Motor neuron (in vitro differentiated cells): Measurements from ENCODE around the gene KLK15. TPM values are rescaled to one million over a fixed set of nuclear protein-coding genes. Genes with fewer than 3 reads are reported as not detected.

Experiments used
- ATAC-seq, 8 experiments: fragments of 200-7000 bp; cut with Tn5 transposase; replicated peaks in 6 of 8; 2 replicates each; pipeline ENCODE4 v1.8.0; 2021; ENCODE audit warnings: mild to moderate bottlenecking in 8 of 8, moderate library complexity in 8 of 8
- H3K27ac ChIP-seq, 2 donors: fragments of 250-450 bp; sonication (Bioruptor Pico); 2 replicates each; pipeline ENCODE4 v1.9.0; 2021; ENCODE audit warnings: antibody characterized with exemption in 2 of 2, mild to moderate bottlenecking in 2 of 2, moderate library complexity in 1 of 2
- H3K4me1 ChIP-seq, 2 donors: fragments of 250-450 bp; sonication (Bioruptor Pico); replicated peaks in 1 of 2; 2 replicates each; pipeline ENCODE4 v1.6.1; 2021; ENCODE audit warnings: antibody characterized with exemption in 2 of 2, mild to moderate bottlenecking in 2 of 2, moderate library complexity in 1 of 2
- H3K4me3 ChIP-seq, 5 donors: fragments of 250-450 bp; sonication (Bioruptor Pico); 2 replicates each; pipeline ENCODE4 v1.9.0; 2021; ENCODE audit warnings: antibody characterized with exemption in 5 of 5, mild to moderate bottlenecking in 5 of 5, moderate library complexity in 4 of 5
- WGBS, 10 experiments: fragments of 450-650 bp; shearing (Covaris generic); methylation state at CpG; one replicate each; pipeline ENCODE4 v1.0.0; 2022; 5-methylcytosine and 5-hydroxymethylcytosine counted together
- in situ Hi-C, 9 experiments: fragments of 400-800 bp; cut with MboI; loops; one replicate each; pipeline ENCODE4 v1.15.0; 2021; ENCODE audit warnings: low sequenced_read_pairs in 9 of 9, low pct_unique_long_range_greater_than_20kb in 2 of 9; ENCODE audit not compliant: unreplicated experiment in 9 of 9
- total RNA-seq, 8 experiments: library from RNA; unstranded; fragments of 300-600 nt; gene quantifications; 2 replicates each; pipeline versions ENCODE4 v1.2.3 to v1.2.4, GENCODE V29; 2022

Gene KLK15
- under 1 TPM in 6 of 8 experiments, not detected in 2; 0.23 to 0.90 (median 0.36) TPM for total RNA-seq

- H3K4me3 ChIP-seq: no peak within 1 kb of the TSS
- H3K27ac ChIP-seq: no peak within 1 kb of the TSS
- in situ Hi-C loops: no loop called here
- ATAC-seq: no peak
- 0 to 80% (median 48%) methylated on average over 1 to 2 of the region's 8 CpGs; no CpG with 5 or more reads in 5 of the 10 experiments for WGBS, 10 experiments
- H3K4me1 ChIP-seq: peaks cover 0 to 14% of the 10 kb centered on the region in 2 donors
Observed at GRCh38 chr19:50833117-50833801, at the start of gene KLK15. TSS of gene KLK15 (minus strand) at chr19:50833574. CDS start at chr19:50831492, 2,082 bp downstream.

DNA sequence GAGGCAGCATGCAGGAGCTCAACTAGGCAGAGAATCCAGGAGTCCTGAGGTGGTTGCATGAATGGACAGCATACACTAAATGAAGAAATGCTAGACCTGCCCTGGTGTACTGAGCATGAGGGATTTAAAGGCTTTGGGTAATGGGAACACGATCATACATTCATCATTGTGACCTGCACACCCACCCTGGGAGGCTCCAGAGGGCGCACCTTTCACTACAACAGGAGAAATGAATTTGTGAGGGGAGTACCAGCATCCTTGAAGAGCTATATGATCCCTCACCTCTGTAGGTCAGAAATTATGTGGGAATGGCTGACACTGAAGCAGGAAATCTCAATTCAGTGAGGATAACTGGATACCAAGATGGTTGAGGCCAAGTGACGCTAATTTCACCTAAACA lies 48.8 kb upstream of the KLK15 start:
- Histone ChIP-seq H3K4me1 (no peaks in the 10 kb centered on the region), H3K4me3 (no peak overlapping the region), H3K27ac (no peak overlapping the region)
- WGBS, 10 experiments: 0 to 59% (median 18%) methylated on average over 1 to 2 of the region's 3 CpGs; no CpG with 5 or more reads in 4 of the 10 experiments
- in situ Hi-C loops: no loop called here
- ATAC-seq: no peak

DNA sequence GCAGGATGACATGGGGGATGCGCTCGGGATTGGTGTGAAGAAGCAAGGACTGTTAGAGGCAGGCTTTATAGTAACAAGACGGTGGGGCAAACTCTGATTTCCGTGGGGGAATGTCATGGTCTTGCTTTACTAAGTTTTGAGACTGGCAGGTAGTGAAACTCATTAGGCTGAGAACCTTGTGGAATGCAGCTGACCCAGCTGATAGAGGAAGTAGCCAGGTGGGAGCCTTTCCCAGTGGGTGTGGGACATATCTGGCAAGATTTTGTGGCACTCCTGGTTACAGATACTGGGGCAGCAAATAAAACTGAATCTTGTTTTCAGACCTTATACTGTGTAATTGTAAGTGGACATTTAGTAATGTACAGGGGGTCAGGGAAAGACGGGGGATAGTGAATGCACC lies 46.9 kb upstream of the KLK15 start:
- Histone ChIP-seq H3K4me3 (no peak overlapping the region), H3K4me1 (no peaks in the 10 kb centered on the region), H3K27ac (no peak overlapping the region)
- no peak for ATAC-seq
- in situ Hi-C loops: no loop called here
- 0 to 63% (median 42%) methylated on average over 1 to 5 of the region's 5 CpGs; no CpG with 5 or more reads in 2 of the 10 experiments for WGBS, 10 experiments

DNA sequence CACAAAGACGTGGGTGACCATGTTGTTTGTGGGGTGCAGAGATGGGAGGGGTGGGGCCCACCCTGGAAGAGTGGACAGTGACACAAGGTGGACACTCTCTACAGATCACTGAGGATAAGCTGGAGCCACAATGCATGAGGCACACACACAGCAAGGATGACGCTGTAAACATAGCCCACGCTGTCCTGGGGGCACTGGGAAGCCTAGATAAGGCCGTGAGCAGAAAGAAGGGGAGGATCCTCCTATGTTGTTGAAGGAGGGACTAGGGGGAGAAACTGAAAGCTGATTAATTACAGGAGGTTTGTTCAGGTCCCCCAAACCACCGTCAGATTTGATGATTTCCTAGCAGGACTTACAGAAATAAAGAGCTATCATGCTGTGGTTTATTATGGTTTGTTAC lies 45.5 kb upstream of the KLK15 start:
- Histone ChIP-seq H3K4me3 (no peak overlapping the region), H3K27ac (no peak overlapping the region), H3K4me1 (no peaks in the 10 kb centered on the region)
- in situ Hi-C loops: no loop called here
- no peak for ATAC-seq
- WGBS, 10 experiments: 7 to 85% (median 40%) methylated on average over 1 to 3 of the region's 5 CpGs; no CpG with 5 or more reads in 3 of the 10 experiments

GRCh38 chr19:50877338-50877737 lies 44.0 kb upstream of the KLK15 start:
- in situ Hi-C loops: no loop called here
- ATAC-seq: peak in 1 of 8 experiments; percentile 13
- WGBS, 10 experiments: no CpG with 5 or more reads among the region's 8 CpGs
- Histone ChIP-seq H3K27ac (no peak overlapping the region), H3K4me3 (no peak overlapping the region), H3K4me1 (no peaks in the 10 kb centered on the region)

- in situ Hi-C loops: no loop called here
- ATAC-seq: peak in 3 of 8 experiments; percentile 15 to 24 (median 18)
- WGBS, 10 experiments: 0 to 60% (median 54%) methylated on average over 1 to 3 of the region's 7 CpGs; no CpG with 5 or more reads in 7 of the 10 experiments
- Histone ChIP-seq H3K27ac (no peak overlapping the region), H3K4me1 (no peaks in the 10 kb centered on the region), H3K4me3 (no peak overlapping the region)
Observed at GRCh38 chr19:50876456-50876855, 43.1 kb upstream of the KLK15 start.

GRCh38 chr19:50875795-50876422 lies 42.5 kb upstream of the KLK15 start:
- no peaks in the 10 kb centered on the region for H3K4me1 ChIP-seq
- 0 to 58% (median 33%) methylated on average over 1 to 6 of the region's 9 CpGs for WGBS, 10 experiments
- in situ Hi-C loops: no loop called here
- no peak overlapping the region for H3K27ac ChIP-seq
- no peak overlapping the region for H3K4me3 ChIP-seq
- ATAC-seq: no peak

- no peak for ATAC-seq
- Histone ChIP-seq H3K4me3 (no peak overlapping the region), H3K4me1 (no peaks in the 10 kb centered on the region), H3K27ac (no peak overlapping the region)
- WGBS, 10 experiments: 0 to 90% (median 47%) methylated on average over 1 to 5 of the region's 5 CpGs; no CpG with 5 or more reads in 4 of the 10 experiments
- in situ Hi-C loops: no loop called here
Observed at GRCh38 chr19:50874211-50874610, 40.8 kb upstream of the KLK15 start.

DNA sequence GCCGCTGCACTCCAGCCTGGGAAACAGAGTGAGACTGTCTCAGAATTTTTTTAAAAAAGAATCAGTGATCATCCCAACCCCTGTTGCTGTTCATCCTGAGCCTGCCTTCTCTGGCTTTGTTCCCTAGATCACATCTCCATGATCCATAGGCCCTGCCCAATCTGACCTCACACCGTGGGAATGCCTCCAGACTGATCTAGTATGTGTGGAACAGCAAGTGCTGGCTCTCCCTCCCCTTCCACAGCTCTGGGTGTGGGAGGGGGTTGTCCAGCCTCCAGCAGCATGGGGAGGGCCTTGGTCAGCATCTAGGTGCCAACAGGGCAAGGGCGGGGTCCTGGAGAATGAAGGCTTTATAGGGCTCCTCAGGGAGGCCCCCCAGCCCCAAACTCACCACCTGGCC lies 39.7 kb upstream of the KLK15 start, which contains the start of gene KLK2:
KLK2 (plus strand) TSS at position 384 of the 400 bp plus-strand sequence. CDS start 35 bp downstream, outside the sequence.
- no peaks in the 10 kb centered on the region for H3K4me1 ChIP-seq
- H3K4me3 ChIP-seq: no peak within 1 kb of the TSS
- in situ Hi-C loops: no loop called here
- peak in 4 of 8 experiments; percentile 19 to 79 (median 36) for ATAC-seq
- no peak within 1 kb of the TSS for H3K27ac ChIP-seq
- 40 to 100% (median 76%) methylated on average over 1 to 2 of the region's 3 CpGs; no CpG with 5 or more reads in 6 of the 10 experiments for WGBS, 10 experiments

DNA sequence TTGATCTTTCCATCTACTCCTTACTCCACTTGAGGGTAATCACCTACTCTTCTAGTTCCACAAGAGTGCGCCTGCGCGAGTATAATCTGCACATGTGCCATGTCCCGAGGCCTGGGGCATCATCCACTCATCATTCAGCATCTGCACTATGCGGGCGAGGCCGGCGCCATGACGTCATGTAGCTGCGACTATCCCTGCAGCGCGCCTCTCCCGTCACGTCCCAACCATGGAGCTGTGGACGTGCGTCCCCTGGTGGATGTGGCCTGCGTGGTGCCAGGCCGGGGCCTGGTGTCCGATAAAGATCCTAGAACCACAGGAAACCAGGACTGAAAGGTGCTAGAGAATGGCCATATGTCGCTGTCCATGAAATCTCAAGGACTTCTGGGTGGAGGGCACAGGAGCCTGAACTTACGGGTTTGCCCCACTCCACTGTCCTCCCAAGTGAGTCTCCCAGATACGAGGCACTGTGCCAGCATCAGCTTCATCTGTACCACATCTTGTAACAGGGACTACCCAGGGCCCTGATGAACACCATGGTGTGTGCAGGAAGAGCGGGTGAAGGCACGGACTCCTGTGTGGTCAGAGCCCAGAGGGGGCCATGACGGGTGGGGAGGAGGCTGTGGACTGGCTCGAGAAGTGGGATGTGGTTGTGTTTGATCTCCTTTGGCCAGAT lies 37.2 kb upstream of the KLK15 start:
- WGBS, 10 experiments: 17 to 77% (median 74%) methylated on average over 3 to 11 of the region's 26 CpGs; no CpG with 5 or more reads in 6 of the 10 experiments
- Histone ChIP-seq H3K4me3 (no peak overlapping the region), H3K4me1 (no peaks in the 10 kb centered on the region), H3K27ac (no peak overlapping the region)
- peak in 1 of 8 experiments; percentile 70 for ATAC-seq
- in situ Hi-C loops: no loop called here

DNA sequence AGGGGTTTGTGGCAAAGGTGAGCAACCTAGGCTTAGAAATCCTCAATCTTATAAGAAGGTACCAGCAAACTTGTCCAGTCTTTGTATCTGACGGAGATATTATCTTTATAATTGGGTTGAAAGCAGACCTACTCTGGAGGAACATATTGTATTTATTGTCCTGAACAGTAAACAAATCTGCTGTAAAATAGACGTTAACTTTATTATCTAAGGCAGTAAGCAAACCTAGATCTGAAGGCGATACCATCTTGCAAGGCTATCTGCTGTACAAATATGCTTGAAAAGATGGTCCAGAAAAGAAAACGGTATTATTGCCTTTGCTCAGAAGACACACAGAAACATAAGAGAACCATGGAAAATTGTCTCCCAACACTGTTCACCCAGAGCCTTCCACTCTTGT lies 36.1 kb upstream of the KLK15 start:
- H3K27ac ChIP-seq: no peak overlapping the region
- 7 to 100% (median 59%) methylated on average over 1 to 4 of the region's 4 CpGs for WGBS, 10 experiments
- no peak overlapping the region for H3K4me3 ChIP-seq
- no peaks in the 10 kb centered on the region for H3K4me1 ChIP-seq
- in situ Hi-C loops: no loop called here
- ATAC-seq: no peak

GRCh38 chr19:50861496-50862286 lies 28.3 kb upstream of the KLK15 start:
- Histone ChIP-seq H3K27ac (no peak overlapping the region), H3K4me3 (no peak overlapping the region), H3K4me1 (no peaks in the 10 kb centered on the region)
- ATAC-seq: no peak
- 0 to 92% (median 47%) methylated on average over 1 to 7 of the region's 7 CpGs; no CpG with 5 or more reads in 1 of the 10 experiments for WGBS, 10 experiments
- in situ Hi-C loops: no loop called here
